ENCODE results near the gene HMCES. TPM values are rescaled to one million over a fixed set of nuclear protein-coding genes. Genes with fewer than 3 reads are reported as not detected.
"Not testable (repeated sequence)": the region's sequence is repeated elsewhere in the genome, so short reads cannot be mapped to it uniquely, and the experiment has no call there.

The HMCES gene
- total RNA-seq, 1 experiment from 2014 or later: 38.2 TPM

GRCh38 chr3:129346695-129347457 lies 68.2 kb downstream of the HMCES start:
- no peak for DNase-seq (ENCODE audit: low read depth)

GRCh38 chr3:129347458-129347845 lies 68.8 kb downstream of the HMCES start:
- no peak for DNase-seq (ENCODE audit: low read depth)

- no peak for DNase-seq (ENCODE audit: low read depth)
These were observed 70.1 kb downstream of the HMCES start for GRCh38 chr3:129348734-129349133.

- DNase-seq (ENCODE audit: low read depth): not testable (repeated sequence)
These were observed 70.5 kb downstream of the HMCES start for GRCh38 chr3:129349169-129349568.

GRCh38 chr3:129349791-129350190 lies 71.1 kb downstream of the HMCES start:
- DNase-seq (ENCODE audit: low read depth): no peak

- no peak for DNase-seq (ENCODE audit: low read depth)
These were observed 73.4 kb downstream of the HMCES start for GRCh38 chr3:129352045-129352444.

- DNase-seq (ENCODE audit: low read depth): no peak
These were observed 74.2 kb downstream of the HMCES start for GRCh38 chr3:129352650-129353588.

- no peak for DNase-seq (ENCODE audit: low read depth)
These were observed 74.9 kb downstream of the HMCES start for GRCh38 chr3:129353589-129353941.

Other genes with a start within 250 kb of the HMCES start
- gene GP9, start 218.1 kb upstream of the HMCES start, total RNA-seq (2014; rRNA removed; shearing (Covaris generic)): not detected in 2 replicates
- 10.8 and 14.4 TPM in 2 replicates for gene RAB43, start 157.1 kb upstream of the HMCES start, total RNA-seq (2014; rRNA removed; shearing (Covaris generic))
- gene ISY1, start 117.8 kb upstream of the HMCES start, total RNA-seq (2014; rRNA removed; shearing (Covaris generic)): 46.6 and 49.1 TPM in 2 replicates
- gene CNBP, start 95.0 kb upstream of the HMCES start, total RNA-seq (2014; rRNA removed; shearing (Covaris generic)): 394 and 396 TPM in 2 replicates
- 139 and 166 TPM in 2 replicates for gene COPG1, start 29.3 kb upstream of the HMCES start, total RNA-seq (2014; rRNA removed; shearing (Covaris generic))
- gene EFCAB12, start 149.8 kb downstream of the HMCES start, total RNA-seq (2014; rRNA removed; shearing (Covaris generic)): 0.20 TPM in 1 of 2 replicates, not detected in the other
- 26.4 and 37.5 TPM in 2 replicates for gene MBD4, start 161.1 kb downstream of the HMCES start, total RNA-seq (2014; rRNA removed; shearing (Covaris generic))
- 17.9 and 20.5 TPM in 2 replicates for gene IFT122, start 161.4 kb downstream of the HMCES start, total RNA-seq (2014; rRNA removed; shearing (Covaris generic))
- gene RHO, start 249.8 kb downstream of the HMCES start, total RNA-seq (2014; rRNA removed; shearing (Covaris generic)): not detected in 2 replicates